GM12872 (cell line): Measurements from ENCODE around the gene DDX28.

Experiments
- CTCF ChIP-seq: IDR thresholded peaks from 3 replicates; pipeline ENCODE4 v1.5.1; 2011; ENCODE audit warnings: low read depth, mild to moderate bottlenecking, low read length, moderate library complexity; ENCODE audit not compliant: insufficient read depth

DDX28 gene

GRCh38 chr16:68033101-68033500 lies 10.1 kb upstream of the DDX28 start:
- no peak for TF ChIP-seq CTCF

- TF ChIP-seq CTCF, result no peak
These were observed 8.9 kb upstream of the DDX28 start for GRCh38 chr16:68031951-68032350.

GRCh38 chr16:68028996-68029395 lies 6.0 kb upstream of the DDX28 start:
- no peak for TF ChIP-seq CTCF

GRCh38 chr16:68022278-68022727 lies 729 bp downstream of the DDX28 start:
- no peak for TF ChIP-seq CTCF

GRCh38 chr16:68021490-68021889 lies 1.5 kb downstream of the DDX28 start:
- no peak for TF ChIP-seq CTCF

GRCh38 chr16:68019167-68019680 lies 3.8 kb downstream of the DDX28 start:
- no peak for TF ChIP-seq CTCF

GRCh38 chr16:68015681-68016080 lies 7.4 kb downstream of the DDX28 start, which contains the start of gene DPEP2NB:
DPEP2NB (minus strand) TSS chr16:68015911; CDS start chr16:68015770, 141 bp downstream.
- TF ChIP-seq CTCF, result no peak
